ENCODE data around the gene EBF3. TPM values are rescaled to one million over a fixed set of nuclear protein-coding genes. Genes with fewer than 3 reads are reported as not detected.

Gene EBF3
- total RNA-seq, 1 donor from 2014 or later: 6.2 TPM

DNA sequence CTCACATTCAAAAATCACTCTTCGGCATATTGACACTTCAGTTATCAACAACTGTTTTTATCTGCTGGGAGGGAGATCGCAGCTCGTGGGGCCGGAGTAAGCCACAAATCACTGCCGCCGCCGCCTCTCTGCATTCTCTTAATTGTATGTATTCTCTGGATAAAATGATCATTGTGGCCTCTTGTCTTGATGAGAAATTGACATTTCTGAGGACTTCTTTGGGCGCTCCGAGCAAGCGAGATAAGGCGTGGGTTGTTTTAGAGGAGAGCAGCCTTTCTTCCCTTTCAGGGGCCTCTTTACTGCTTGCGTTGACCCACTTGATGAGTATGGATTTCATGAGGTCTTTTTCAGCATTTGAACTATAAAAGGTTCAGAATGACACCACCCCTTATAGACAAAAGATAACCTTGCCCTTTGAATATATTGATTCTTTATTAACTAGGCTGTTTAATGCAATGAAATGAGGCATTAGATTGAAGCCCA is 130.6 kb downstream of the EBF3 start:
- H3K36me3 ChIP-seq: peaks cover 12% of the 10 kb centered on the region
- no peak overlapping the region for H3K27ac ChIP-seq (replicated peaks)
- DNase-seq: no peak
- no peaks in the 10 kb centered on the region for H3K9me3 ChIP-seq (replicated peaks)
- no peaks in the 10 kb centered on the region for H3K4me1 ChIP-seq
- H3K4me3 ChIP-seq: no peak overlapping the region
- intact Hi-C loops (cut with micrococcal nuclease): no loop called here
- H3K27me3 ChIP-seq (ENCODE audit: low read depth): peaks cover 5% of the 10 kb centered on the region
- TF ChIP-seq, protein P1, sequence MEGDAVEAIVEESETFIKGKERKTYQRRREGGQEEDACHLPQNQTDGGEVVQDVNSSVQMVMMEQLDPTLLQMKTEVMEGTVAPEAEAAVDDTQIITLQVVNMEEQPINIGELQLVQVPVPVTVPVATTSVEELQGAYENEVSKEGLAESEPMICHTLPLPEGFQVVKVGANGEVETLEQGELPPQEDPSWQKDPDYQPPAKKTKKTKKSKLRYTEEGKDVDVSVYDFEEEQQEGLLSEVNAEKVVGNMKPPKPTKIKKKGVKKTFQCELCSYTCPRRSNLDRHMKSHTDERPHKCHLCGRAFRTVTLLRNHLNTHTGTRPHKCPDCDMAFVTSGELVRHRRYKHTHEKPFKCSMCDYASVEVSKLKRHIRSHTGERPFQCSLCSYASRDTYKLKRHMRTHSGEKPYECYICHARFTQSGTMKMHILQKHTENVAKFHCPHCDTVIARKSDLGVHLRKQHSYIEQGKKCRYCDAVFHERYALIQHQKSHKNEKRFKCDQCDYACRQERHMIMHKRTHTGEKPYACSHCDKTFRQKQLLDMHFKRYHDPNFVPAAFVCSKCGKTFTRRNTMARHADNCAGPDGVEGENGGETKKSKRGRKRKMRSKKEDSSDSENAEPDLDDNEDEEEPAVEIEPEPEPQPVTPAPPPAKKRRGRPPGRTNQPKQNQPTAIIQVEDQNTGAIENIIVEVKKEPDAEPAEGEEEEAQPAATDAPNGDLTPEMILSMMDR (IDR thresholded peaks at IDR 0.05; ENCODE audit: borderline replicate concordance): no peak

DNA sequence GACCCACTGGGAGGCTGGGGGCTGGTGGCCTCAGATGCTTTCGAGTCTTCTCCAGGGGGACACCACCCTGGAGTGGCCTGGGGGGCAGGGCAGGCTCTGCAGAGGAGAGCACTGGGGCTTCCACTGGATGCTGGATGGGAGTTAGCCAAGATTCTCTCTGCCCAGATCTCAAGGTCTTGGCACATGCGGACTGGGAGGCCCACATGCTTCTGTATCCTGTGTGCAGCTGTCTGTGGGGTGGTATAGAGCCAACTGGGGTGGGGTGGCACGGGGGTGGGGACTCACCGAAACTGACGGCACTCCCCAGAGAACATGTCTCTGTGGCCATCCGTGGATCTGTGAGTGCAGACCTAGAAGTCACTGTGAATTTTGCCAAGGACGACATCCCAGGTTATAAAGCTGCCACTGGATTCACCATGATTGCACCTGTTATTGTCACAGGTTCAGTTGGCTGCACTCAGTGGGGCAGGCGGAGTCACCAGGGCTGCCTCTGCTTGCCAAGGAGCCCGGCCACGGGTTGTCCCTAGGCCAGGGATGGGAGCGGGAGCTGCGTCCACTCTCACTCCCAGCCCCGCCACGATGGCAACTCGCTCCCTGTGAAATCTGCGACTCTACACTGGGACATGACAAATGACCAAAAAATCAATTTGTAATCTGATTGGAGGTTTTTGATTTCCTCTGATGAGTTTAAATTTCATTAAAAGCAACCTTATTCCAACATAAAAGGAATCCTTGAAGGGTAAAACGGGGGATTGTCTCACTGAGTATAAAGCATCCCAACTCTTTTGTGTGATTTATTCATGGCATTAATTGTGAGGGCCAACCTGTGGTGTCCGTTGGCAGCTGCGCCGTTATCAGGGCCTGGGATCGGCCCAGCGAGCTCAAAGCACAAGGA is 131.3 kb downstream of the EBF3 start:
- peaks cover 5% of the 10 kb centered on the region for H3K36me3 ChIP-seq
- TF ChIP-seq, protein P1 (IDR thresholded peaks at IDR 0.05; ENCODE audit: borderline replicate concordance): no peak
- intact Hi-C loops (cut with micrococcal nuclease): no loop called here
- DNase-seq: no peak
- H3K4me1 ChIP-seq: no peaks in the 10 kb centered on the region
- H3K27me3 ChIP-seq (ENCODE audit: low read depth): peaks cover 5% of the 10 kb centered on the region
- no peaks in the 10 kb centered on the region for H3K9me3 ChIP-seq (replicated peaks)
- no peak overlapping the region for H3K27ac ChIP-seq (replicated peaks)
- no peak overlapping the region for H3K4me3 ChIP-seq

GRCh38 chr10:129831150-129831549 is 132.9 kb downstream of the EBF3 start:
- TF ChIP-seq, protein P1 (IDR thresholded peaks at IDR 0.05; ENCODE audit: borderline replicate concordance): no peak

GRCh38 chr10:129825826-129826225 is 138.2 kb downstream of the EBF3 start:
- Histone ChIP-seq H3K27ac (replicated peaks) (no peak overlapping the region), H3K4me1 (no peaks in the 10 kb centered on the region), H3K9me3 (replicated peaks) (peaks cover 12% of the 10 kb centered on the region), H3K36me3 (no peaks in the 10 kb centered on the region), H3K4me3 (no peak overlapping the region), H3K27me3 (ENCODE audit: low read depth) (no peaks in the 10 kb centered on the region)
- no peak for DNase-seq
- TF ChIP-seq, protein P1 (IDR thresholded peaks at IDR 0.05; ENCODE audit: borderline replicate concordance): no peak
- intact Hi-C loops (cut with micrococcal nuclease): no loop called here

More at GRCh38 chr10:129831150-129831549, 132.9 kb downstream of the EBF3 start:
- DNase-seq: no peak
- H3K4me3 ChIP-seq: no peak overlapping the region
- no peaks in the 10 kb centered on the region for H3K4me1 ChIP-seq
- H3K27me3 ChIP-seq (ENCODE audit: low read depth): peaks cover 5% of the 10 kb centered on the region
- no peak overlapping the region for H3K27ac ChIP-seq (replicated peaks)
- intact Hi-C loops (cut with micrococcal nuclease): no loop called here
- H3K36me3 ChIP-seq: no peaks in the 10 kb centered on the region
- no peaks in the 10 kb centered on the region for H3K9me3 ChIP-seq (replicated peaks)

DNA sequence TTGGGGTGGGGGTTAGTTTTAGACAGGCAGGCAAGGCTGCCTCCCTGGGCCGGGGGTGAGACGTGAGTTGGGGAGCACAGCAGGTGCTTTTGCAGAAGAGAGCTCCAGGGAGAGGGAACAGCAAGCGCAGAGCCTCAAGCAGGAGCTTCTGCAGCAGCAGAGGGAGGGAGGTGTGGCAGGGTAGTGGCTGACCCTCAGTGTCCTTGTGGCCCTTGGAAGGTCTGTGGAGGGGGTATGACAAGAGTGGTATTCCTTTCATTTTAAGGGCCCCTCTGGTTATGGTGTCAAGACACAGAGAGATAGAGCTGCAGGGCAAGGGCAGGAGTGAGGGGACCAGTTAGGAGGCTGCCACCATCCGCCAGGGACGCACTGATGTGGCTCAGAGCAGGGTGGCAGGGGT is 138.9 kb downstream of the EBF3 start:
- peaks cover 12% of the 10 kb centered on the region for H3K9me3 ChIP-seq (replicated peaks)
- no peaks in the 10 kb centered on the region for H3K4me1 ChIP-seq
- H3K27me3 ChIP-seq (ENCODE audit: low read depth): no peaks in the 10 kb centered on the region
- H3K27ac ChIP-seq (replicated peaks): no peak overlapping the region
- intact Hi-C loops (cut with micrococcal nuclease): no loop called here
- no peak for DNase-seq
- no peak overlapping the region for H3K4me3 ChIP-seq
- TF ChIP-seq, protein P1 (IDR thresholded peaks at IDR 0.05; ENCODE audit: borderline replicate concordance): no peak
- H3K36me3 ChIP-seq: no peaks in the 10 kb centered on the region

All from left ventricle myocardium inferior (tissue), 1 donor.